ENCODE results near the gene LRBA. TPM values are rescaled to one million over a fixed set of nuclear protein-coding genes. Genes with fewer than 3 reads are reported as not detected.

LRBA gene
- total RNA-seq, 1 experiment from 2014 or later: 55.3 TPM

GRCh38 chr4:150425161-150425560 lies 589.9 kb downstream of the LRBA start:
- DNase-seq: no peak
- Histone ChIP-seq H4K91ac (ENCODE audit: insufficient read length, low read depth, low read length) (no peak overlapping the region), H3K18ac (ENCODE audit: insufficient read length, low read depth, low read length) (no peak overlapping the region), H3K4me2 (ENCODE audit: insufficient read depth, insufficient read length, low read length) (no peak overlapping the region), H2AFZ (ENCODE audit: low read length) (no peak overlapping the region), H4K5ac (ENCODE audit: insufficient read length, low read depth, low read length) (no peak overlapping the region), H3K56ac (ENCODE audit: insufficient read length, low read depth, low read length) (no peak overlapping the region), H2BK5ac (ENCODE audit: insufficient read length, low read length) (no peak overlapping the region), H2BK120ac (ENCODE audit: low read depth, low read length, poor library complexity, severe bottlenecking) (no peak overlapping the region), H3K9me3 (ENCODE audit: control insufficient read depth, low read depth, low read length) (no peaks in the 10 kb centered on the region), H3K14ac (ENCODE audit: insufficient read depth, low read length) (no peak overlapping the region), H3T11ph (ENCODE audit: low read length) (no peak overlapping the region), H3K4me1 (ENCODE audit: insufficient read depth, low read length) (no peaks in the 10 kb centered on the region), H3K23me2 (ENCODE audit: insufficient read length, low read depth, low read length, poor library complexity, severe bottlenecking) (no peaks in the 10 kb centered on the region), H4K8ac (replicated peaks; ENCODE audit: insufficient read length, low read depth, low read length) (no peak overlapping the region), H3K9ac (ENCODE audit: extremely low read depth, insufficient read length, low read length) (no peak overlapping the region), H2BK12ac (ENCODE audit: insufficient read length, low read depth, low read length) (no peak overlapping the region), H3K79me2 (ENCODE audit: insufficient read depth, low read length) (no peaks in the 10 kb centered on the region), H2BK15ac (ENCODE audit: low read depth, low read length) (no peak overlapping the region), H4K20me1 (ENCODE audit: control insufficient read depth, insufficient read depth, insufficient read length) (no peaks in the 10 kb centered on the region), H3K27ac (ENCODE audit: insufficient read length, low read depth, low read length) (no peak overlapping the region), H3K79me1 (ENCODE audit: insufficient read depth, low read depth, low read length, poor library complexity, severe bottlenecking) (no peaks in the 10 kb centered on the region), H3K27me3 (ENCODE audit: insufficient read depth, low read length) (no peaks in the 10 kb centered on the region), H3K23ac (ENCODE audit: insufficient read length, low read depth, low read length) (no peak overlapping the region), H2AK5ac (ENCODE audit: insufficient read length, low read length) (no peak overlapping the region), H2BK20ac (ENCODE audit: low read depth, low read length, poor library complexity, severe bottlenecking) (no peak overlapping the region), H3K4ac (ENCODE audit: low read depth, low read length) (no peak overlapping the region)
- Mint-ChIP-seq H3K4me3 (no peak overlapping the region), H3K36me3 (ENCODE audit: insufficient read depth in 1 of 3, low read depth in 3 of 3) (peaks cover 2 to 4% (median 3%) of the 10 kb centered on the region in 3 experiments; a peak in 3 of 7 replicates), H3K27me3 (ENCODE audit: low read depth) (no peaks in the 10 kb centered on the region), H3K9me3 (no peaks in the 10 kb centered on the region), H3K27ac (no peak overlapping the region), H3K4me1 (no peaks in the 10 kb centered on the region)
- WGBS (ENCODE audit: extremely low coverage, insufficient read length, low lambda C conversion rate): no CpG with 5 or more reads among the region's 1 CpG
- TF ChIP-seq, protein P1, sequence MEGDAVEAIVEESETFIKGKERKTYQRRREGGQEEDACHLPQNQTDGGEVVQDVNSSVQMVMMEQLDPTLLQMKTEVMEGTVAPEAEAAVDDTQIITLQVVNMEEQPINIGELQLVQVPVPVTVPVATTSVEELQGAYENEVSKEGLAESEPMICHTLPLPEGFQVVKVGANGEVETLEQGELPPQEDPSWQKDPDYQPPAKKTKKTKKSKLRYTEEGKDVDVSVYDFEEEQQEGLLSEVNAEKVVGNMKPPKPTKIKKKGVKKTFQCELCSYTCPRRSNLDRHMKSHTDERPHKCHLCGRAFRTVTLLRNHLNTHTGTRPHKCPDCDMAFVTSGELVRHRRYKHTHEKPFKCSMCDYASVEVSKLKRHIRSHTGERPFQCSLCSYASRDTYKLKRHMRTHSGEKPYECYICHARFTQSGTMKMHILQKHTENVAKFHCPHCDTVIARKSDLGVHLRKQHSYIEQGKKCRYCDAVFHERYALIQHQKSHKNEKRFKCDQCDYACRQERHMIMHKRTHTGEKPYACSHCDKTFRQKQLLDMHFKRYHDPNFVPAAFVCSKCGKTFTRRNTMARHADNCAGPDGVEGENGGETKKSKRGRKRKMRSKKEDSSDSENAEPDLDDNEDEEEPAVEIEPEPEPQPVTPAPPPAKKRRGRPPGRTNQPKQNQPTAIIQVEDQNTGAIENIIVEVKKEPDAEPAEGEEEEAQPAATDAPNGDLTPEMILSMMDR (conservative IDR thresholded peaks at IDR 0.05): no peak
